K562 (cell line): Measurements from ENCODE around the gene AKAP6. TPM values are rescaled to one million over a fixed set of nuclear protein-coding genes. Genes with fewer than 3 reads are reported as not detected.
A peak's percentile ranks its signal among the peaks of the same experiment; 100 is the strongest.

Experiments used
- ATAC-seq: fragments of 200-7000 bp; cut with Tn5 transposase; 3 replicates; pipeline ENCODE4 v1.9.1; 2020; ENCODE audit warnings: moderate library complexity
- BruUV-seq: library from RNA; stranded (reverse); fragments of 400-500 nt; replicated peaks from 2 replicates; lab custom pipeline; 2021; lab: Mats Ljungman, UMichigan
- CTCF ChIA-PET: fragments of 300-600 bp; formaldehyde crosslinking; extraction: SDS; loops from one replicate; lab custom pipeline; 2021; ENCODE audit warnings: low intra/inter-chr PET ratio; lab: Yijun Ruan, JAX
- POLR2A ChIA-PET: fragments of 300-600, 350-650 bp; sonication (Branson Sonifier 250); formaldehyde crosslinking; extraction: SDS; loops from one replicate; lab custom pipeline; 2021; ENCODE audit warnings: antibody characterized with exemption, inconsistent platforms; lab: Yijun Ruan, JAX
- DNase-seq, 4 experiments: peaks; one replicate each; pipeline versions ENCODE4 v3.0.0 to v3.0.0-alpha.2; 2011 to 2018; ENCODE audit warnings: low spot score in 3 of 4, mixed read lengths in 3 of 4; ENCODE audit errors: extremely low read depth in 1 of 4
- FAIRE-seq: peaks from 2 replicates; lab custom pipeline; 2011; peaks lifted over from hg19 to GRCh38; lab: Jason Lieb, UNC
- H2AFZ ChIP-seq: 2 replicates; pipeline ENCODE4 v1.6.0; 2011; ENCODE audit warnings: low read depth, low read length, control low read depth, inconsistent platforms
- H3K27ac ChIP-seq: fragments of 200-600 bp; 3 replicates; pipeline ENCODE4 v1.8.0; 2011; ENCODE audit warnings: low read depth, mild to moderate bottlenecking, control low read depth, inconsistent platforms, low read length, moderate library complexity, mixed read lengths; ENCODE audit errors: extremely low read depth
- H3K27me3 ChIP-seq, 2 experiments: fragments of 300-600 bp in 1 of 2; 2 replicates in 1 of 2; 3 replicates in 1 of 2; pipeline versions ENCODE4 v1.6.0 to v1.8.0; 2011; ENCODE audit warnings: inconsistent platforms in 2 of 2, low read length in 2 of 2, mild to moderate bottlenecking in 1 of 2, mixed read lengths in 1 of 2, moderate library complexity in 1 of 2; ENCODE audit not compliant: control insufficient read depth in 2 of 2, insufficient read depth in 2 of 2
- H3K36me3 ChIP-seq: fragments of 300-600 bp; 3 replicates; pipeline ENCODE4 v1.8.0; 2011; ENCODE audit warnings: mild to moderate bottlenecking, low read length, inconsistent platforms; ENCODE audit not compliant: control insufficient read depth, insufficient read depth
- H3K4me1 ChIP-seq, 2 experiments: fragments of 200-600 bp in 1 of 2; replicated peaks in 1 of 2; 2 replicates in 1 of 2; 3 replicates in 1 of 2; pipeline versions ENCODE4 v1.5.1 to v1.8.0; 2011; ENCODE audit warnings: inconsistent platforms in 2 of 2, low read length in 2 of 2, mild to moderate bottlenecking in 1 of 2, mixed read lengths in 1 of 2, moderate library complexity in 1 of 2; ENCODE audit not compliant: control insufficient read depth in 2 of 2, insufficient read depth in 2 of 2
- H3K4me2 ChIP-seq: 2 replicates; pipeline ENCODE4 v1.6.1; 2011; ENCODE audit warnings: low read length, control low read depth, inconsistent platforms, mixed read lengths; ENCODE audit not compliant: insufficient read depth
- H3K4me3 ChIP-seq: fragments of 200-600 bp; sonication (generic), shearing (Covaris generic); 2 replicates; pipeline ENCODE4 v1.5.1; 2016; ENCODE audit warnings: control low read depth, inconsistent platforms
- H3K79me2 ChIP-seq: fragments of 200-600 bp; 3 replicates; pipeline ENCODE4 v1.8.0; 2011; ENCODE audit warnings: low read length, inconsistent platforms; ENCODE audit not compliant: control insufficient read depth, insufficient read depth
- H3K9ac ChIP-seq, 2 experiments: 2 replicates each; pipeline versions ENCODE4 v1.6.0 to v1.6.1; 2011; ENCODE audit warnings: low read depth in 2 of 2, low read length in 2 of 2, control low read depth in 1 of 2, inconsistent platforms in 1 of 2, mild to moderate bottlenecking in 1 of 2, mixed read lengths in 1 of 2; ENCODE audit not compliant: insufficient read depth in 1 of 2
- H3K9me1 ChIP-seq: one replicate; pipeline ENCODE4 v1.6.0; 2011; ENCODE audit warnings: inconsistent platforms, mild to moderate bottlenecking, low read length, moderate library complexity; ENCODE audit not compliant: control insufficient read depth, insufficient read depth
- H3K9me3 ChIP-seq: replicated peaks from 2 replicates; pipeline ENCODE4 v1.5.1; 2011; ENCODE audit warnings: low read depth, low read length, inconsistent platforms; ENCODE audit not compliant: control insufficient read depth, insufficient read depth
- H4K20me1 ChIP-seq: replicated peaks from 2 replicates; pipeline ENCODE4 v1.6.1; 2011; ENCODE audit warnings: low read length, inconsistent platforms, mixed read lengths; ENCODE audit not compliant: control insufficient read depth, insufficient read depth
- ARID1B ChIP-seq: fragments of 450-650 bp; IDR thresholded peaks from 2 replicates; pipeline ENCODE4 v1.6.1; 2016; ENCODE audit warnings: antibody characterized with exemption, mild to moderate bottlenecking, inconsistent platforms
- FOS ChIP-seq: IDR thresholded peaks from 3 replicates; pipeline ENCODE4 v1.6.1; 2011; ENCODE audit not compliant: insufficient read length; ENCODE audit errors: extremely low read depth
- NFIX ChIP-seq: fragments of 250-450 bp; sonication (Bioruptor Pico); IDR thresholded peaks from 2 replicates; pipeline ENCODE4 v1.4.0; 2020; ENCODE audit warnings: low read depth, mild to moderate bottlenecking, moderate library complexity
- NR2C2 ChIP-seq, 2 experiments: fragments of 200-800 bp in 1 of 2; sonication (Bioruptor generic) in 1 of 2; sonication (generic) in 1 of 2; formaldehyde crosslinking in 1 of 2; IDR thresholded peaks; 2 replicates each; pipeline versions ENCODE4 v1.6.1 to v1.8.0; 2016 to 2022; ENCODE audit warnings: mild to moderate bottlenecking in 1 of 2, missing compliant biosample characterization in 1 of 2, missing genetic modification characterization in 1 of 2, missing genetic modification reagents in 1 of 2
- ZNF707 ChIP-seq: fragments of 250-450 bp; sonication (Bioruptor Pico); conservative IDR thresholded peaks from 2 replicates; pipeline ENCODE4 v1.8.0; 2022; ENCODE audit warnings: inconsistent platforms, mild to moderate bottlenecking, moderate library complexity
- WGBS: fragments of 100-300 bp; shearing (Covaris generic); methylation state at CpG from one replicate; pipeline ENCODE4 v1.1.6; 2016; ENCODE audit warnings: low coverage, mixed read lengths; ENCODE audit not compliant: insufficient coverage; ENCODE audit errors: missing lambda C conversion rate; 5-methylcytosine and 5-hydroxymethylcytosine counted together
- in situ Hi-C: fragments of 300-500 bp; cut with MboI; formaldehyde crosslinking; loops from 4 replicates; pipeline ENCODE4 v1.15.0; 2018; ENCODE audit warnings: inconsistent platforms, mixed read lengths
- intact Hi-C: fragments of 100-400 bp; cut with micrococcal nuclease; formaldehyde crosslinking; loops from 2 replicates; pipeline ENCODE4 v1.14.2; 2022
- polyA plus RNA-seq, 8 experiments: library from polyadenylated mRNA; depleted of rRNA in 4 of 8; stranded (reverse) in 5 of 8; unstranded in 3 of 8; fragments of >200 nt; fragmentation: Nextera tagmentation in 2 of 8; fragmentation: Illumina TruSeq in 1 of 8; extraction: Ambion mirVana in 2 of 8; extraction: Trizol in 1 of 8; gene quantifications; 2 replicates each; pipeline versions ENCODE4 v1.2.1 to v1.2.3, GENCODE V29; 2011 to 2014; ENCODE audit warnings: inconsistent platforms in 1 of 8, missing spikeins in 1 of 8
- total RNA-seq, 7 experiments: library from RNA; depleted of rRNA in 6 of 7; stranded (reverse); fragments of >200 nt in 6 of 7; fragmentation: Illumina TruSeq in 2 of 7; extraction: Trizol in 2 of 7; gene quantifications; 2 replicates each; pipeline versions ENCODE4 v1.2.1 to v1.2.3, GENCODE V29; 2011 to 2021; ENCODE audit warnings: low replicate concordance in 1 of 7
- TF ChIP-seq, protein P1 (sequence below), 2 experiments: fragments of 450-650 bp; conservative IDR thresholded peaks; 2 replicates each; pipeline ENCODE4 v1.6.1; 2017; ENCODE audit warnings: mild to moderate bottlenecking in 2 of 2, moderate library complexity in 2 of 2
- TF ChIP-seq, protein P2 (sequence below): fragments of 450-650 bp; IDR thresholded peaks from one replicate; pipeline ENCODE4 v1.6.1; 2018; ENCODE audit warnings: mild to moderate bottlenecking, moderate library complexity; ENCODE audit not compliant: partially characterized antibody
- TF ChIP-seq, protein P3 (sequence below), 2 experiments: fragments of 450-650 bp; formaldehyde crosslinking in 1 of 2; IDR thresholded peaks; 2 replicates each; pipeline versions ENCODE4 v1.4.0 to v1.6.1; 2014 to 2020; ENCODE audit warnings: mild to moderate bottlenecking in 2 of 2, borderline replicate concordance in 1 of 2, low read depth in 1 of 2

The AKAP6 gene
- total and polyA plus RNA-seq, 9 of the 15 experiments (the other 6 are each of a cell fraction or from before 2014, with no cell fraction given) = 0.03 to 1.7 (median 0.48) TPM

DNA sequence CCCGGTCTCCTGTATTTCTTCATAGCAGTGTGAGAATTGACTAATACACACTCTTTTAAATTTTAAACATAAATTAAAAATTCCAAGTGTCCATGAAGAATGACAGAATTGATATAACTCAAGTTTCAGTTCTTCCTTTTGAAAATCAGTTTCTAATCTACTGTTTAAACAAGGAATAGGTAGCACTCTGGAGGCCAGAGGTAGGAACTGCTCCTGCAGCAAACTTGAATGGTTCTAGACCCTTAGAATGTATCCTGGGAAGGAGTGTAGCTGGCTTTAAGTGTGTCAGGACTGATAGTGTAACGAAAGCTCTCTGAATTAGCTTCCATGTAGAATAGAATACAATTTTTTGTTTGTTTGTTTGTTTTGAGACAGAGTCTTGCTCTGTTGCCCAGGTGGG lies 76.8 kb downstream of the AKAP6 start:
- no peak for FAIRE-seq
- TF ChIP-seq, protein P1, sequence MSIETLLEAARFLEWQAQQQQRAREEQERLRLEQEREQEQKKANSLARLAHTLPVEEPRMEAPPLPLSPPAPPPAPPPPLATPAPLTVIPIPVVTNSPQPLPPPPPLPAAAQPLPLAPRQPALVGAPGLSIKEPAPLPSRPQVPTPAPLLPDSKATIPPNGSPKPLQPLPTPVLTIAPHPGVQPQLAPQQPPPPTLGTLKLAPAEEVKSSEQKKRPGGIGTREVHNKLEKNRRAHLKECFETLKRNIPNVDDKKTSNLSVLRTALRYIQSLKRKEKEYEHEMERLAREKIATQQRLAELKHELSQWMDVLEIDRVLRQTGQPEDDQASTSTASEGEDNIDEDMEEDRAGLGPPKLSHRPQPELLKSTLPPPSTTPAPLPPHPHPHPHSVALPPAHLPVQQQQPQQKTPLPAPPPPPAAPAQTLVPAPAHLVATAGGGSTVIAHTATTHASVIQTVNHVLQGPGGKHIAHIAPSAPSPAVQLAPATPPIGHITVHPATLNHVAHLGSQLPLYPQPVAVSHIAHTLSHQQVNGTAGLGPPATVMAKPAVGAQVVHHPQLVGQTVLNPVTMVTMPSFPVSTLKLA (conservative IDR thresholded peaks at IDR 0.05) = no peak
- TF ChIP-seq NR2C2 (CRISPR knock-in tag; IDR thresholded peaks at IDR 0.05) (no peak), NR2C2 (tag; IDR thresholded peaks at IDR 0.05) (no peak), ZNF707 (CRISPR knock-in tag) (no peak), FOS (no peak), NFIX (CRISPR knock-in tag) (no peak), ARID1B (no peak)
- TF ChIP-seq, protein P2, sequence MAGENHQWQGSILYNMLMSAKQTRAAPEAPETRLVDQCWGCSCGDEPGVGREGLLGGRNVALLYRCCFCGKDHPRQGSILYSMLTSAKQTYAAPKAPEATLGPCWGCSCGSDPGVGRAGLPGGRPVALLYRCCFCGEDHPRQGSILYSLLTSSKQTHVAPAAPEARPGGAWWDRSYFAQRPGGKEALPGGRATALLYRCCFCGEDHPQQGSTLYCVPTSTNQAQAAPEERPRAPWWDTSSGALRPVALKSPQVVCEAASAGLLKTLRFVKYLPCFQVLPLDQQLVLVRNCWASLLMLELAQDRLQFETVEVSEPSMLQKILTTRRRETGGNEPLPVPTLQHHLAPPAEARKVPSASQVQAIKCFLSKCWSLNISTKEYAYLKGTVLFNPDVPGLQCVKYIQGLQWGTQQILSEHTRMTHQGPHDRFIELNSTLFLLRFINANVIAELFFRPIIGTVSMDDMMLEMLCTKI = no peak
- TF ChIP-seq, protein P3, sequence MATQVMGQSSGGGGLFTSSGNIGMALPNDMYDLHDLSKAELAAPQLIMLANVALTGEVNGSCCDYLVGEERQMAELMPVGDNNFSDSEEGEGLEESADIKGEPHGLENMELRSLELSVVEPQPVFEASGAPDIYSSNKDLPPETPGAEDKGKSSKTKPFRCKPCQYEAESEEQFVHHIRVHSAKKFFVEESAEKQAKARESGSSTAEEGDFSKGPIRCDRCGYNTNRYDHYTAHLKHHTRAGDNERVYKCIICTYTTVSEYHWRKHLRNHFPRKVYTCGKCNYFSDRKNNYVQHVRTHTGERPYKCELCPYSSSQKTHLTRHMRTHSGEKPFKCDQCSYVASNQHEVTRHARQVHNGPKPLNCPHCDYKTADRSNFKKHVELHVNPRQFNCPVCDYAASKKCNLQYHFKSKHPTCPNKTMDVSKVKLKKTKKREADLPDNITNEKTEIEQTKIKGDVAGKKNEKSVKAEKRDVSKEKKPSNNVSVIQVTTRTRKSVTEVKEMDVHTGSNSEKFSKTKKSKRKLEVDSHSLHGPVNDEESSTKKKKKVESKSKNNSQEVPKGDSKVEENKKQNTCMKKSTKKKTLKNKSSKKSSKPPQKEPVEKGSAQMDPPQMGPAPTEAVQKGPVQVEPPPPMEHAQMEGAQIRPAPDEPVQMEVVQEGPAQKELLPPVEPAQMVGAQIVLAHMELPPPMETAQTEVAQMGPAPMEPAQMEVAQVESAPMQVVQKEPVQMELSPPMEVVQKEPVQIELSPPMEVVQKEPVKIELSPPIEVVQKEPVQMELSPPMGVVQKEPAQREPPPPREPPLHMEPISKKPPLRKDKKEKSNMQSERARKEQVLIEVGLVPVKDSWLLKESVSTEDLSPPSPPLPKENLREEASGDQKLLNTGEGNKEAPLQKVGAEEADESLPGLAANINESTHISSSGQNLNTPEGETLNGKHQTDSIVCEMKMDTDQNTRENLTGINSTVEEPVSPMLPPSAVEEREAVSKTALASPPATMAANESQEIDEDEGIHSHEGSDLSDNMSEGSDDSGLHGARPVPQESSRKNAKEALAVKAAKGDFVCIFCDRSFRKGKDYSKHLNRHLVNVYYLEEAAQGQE (IDR thresholded peaks at IDR 0.05; ENCODE audit: borderline replicate concordance) = no peak
- TF ChIP-seq, protein P3 (CRISPR knock-in tag; IDR thresholded peaks at IDR 0.05; ENCODE audit: low read depth) = no peak

More for the DNA sequence above, 76.8 kb downstream of the AKAP6 start:
- Histone ChIP-seq H2AFZ (no peak overlapping the region), H3K36me3 (no peaks in the 10 kb centered on the region), H3K4me3 (no peak overlapping the region), H3K4me1 (no peaks in the 10 kb centered on the region), H3K79me2 (no peaks in the 10 kb centered on the region), H3K27me3 (no peaks in the 10 kb centered on the region), H3K27ac (no peak overlapping the region), H3K9me3 (no peaks in the 10 kb centered on the region), H4K20me1 (no peaks in the 10 kb centered on the region), H3K9ac (no peak overlapping the region), H3K9me1 (no peaks in the 10 kb centered on the region), H3K4me2 (no peak overlapping the region)
- ChIA-PET POLR2A (no interaction called here), CTCF (no interaction called here)
- WGBS = 6% methylated on average over 2 of the region's 2 CpGs
- in situ Hi-C loops (no loop called here), intact Hi-C loops (no loop called here)
- no TSS peak for BruUV-seq
- DNase-seq (no peak), ATAC-seq (peak; percentile 51; the same call in 1 of the 3 replicates)
